ENCODE results near the gene SCLT1.

SCLT1 gene

GRCh38 chr4:128850252-128850651 is 243.1 kb downstream of the SCLT1 start:
- no peak for DNase-seq
- H3K14ac ChIP-seq (ENCODE audit: low read length in 2 of 2): no peak overlapping the region
- H4K8ac ChIP-seq (ENCODE audit: low read length): no peak overlapping the region

DNA sequence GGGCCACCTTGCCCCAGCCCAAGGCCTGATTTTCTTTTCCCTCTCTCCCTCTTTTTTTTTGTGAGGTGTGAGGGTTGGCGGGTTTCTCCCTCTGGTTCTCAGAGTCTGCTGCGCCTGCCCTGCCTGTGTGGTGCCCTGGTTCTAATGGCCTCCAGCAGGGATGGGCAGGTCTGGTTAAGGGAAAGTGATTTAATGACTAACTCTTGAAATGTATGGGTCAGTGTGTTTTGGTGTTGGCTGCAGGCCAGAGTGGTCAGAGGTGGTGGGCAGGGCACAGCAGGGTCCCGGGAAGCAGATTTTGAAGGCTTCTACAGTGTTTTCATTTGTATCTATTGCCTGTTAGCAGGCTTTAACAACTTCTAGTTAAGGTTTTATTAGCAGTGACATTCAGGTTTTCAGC is 244.9 kb downstream of the SCLT1 start:
- WGBS: 97% methylated on average over 3 of the region's 3 CpGs
- H2BK15ac ChIP-seq (ENCODE audit: low read depth, poor library complexity, severe bottlenecking): no peak overlapping the region
- H3K4me2 ChIP-seq (ENCODE audit: low read length, poor library complexity, severe bottlenecking): no peak overlapping the region
- H3K4ac ChIP-seq (ENCODE audit: low read depth in 1 of 2, low read length in 2 of 2): no peak overlapping the region
- H3K9me3 ChIP-seq (ENCODE audit: control insufficient read depth, low read length): no peaks in the 10 kb centered on the region
- no peak overlapping the region for H2AK5ac ChIP-seq (ENCODE audit: low read length, severe bottlenecking)
- H4K8ac ChIP-seq (ENCODE audit: low read length): no peak overlapping the region
- H3K18ac ChIP-seq (ENCODE audit: low read depth in 1 of 2, low read length in 2 of 2): no peak overlapping the region
- no peak overlapping the region for H2BK5ac ChIP-seq (ENCODE audit: low read depth, low read length, poor library complexity, severe bottlenecking)
- no peak overlapping the region for H3K14ac ChIP-seq (ENCODE audit: low read length in 2 of 2)
- H2BK120ac ChIP-seq (ENCODE audit: low read depth, low read length): no peak overlapping the region
- H4K91ac ChIP-seq (ENCODE audit: low read length): no peak overlapping the region
- no peak overlapping the region for H3K23ac ChIP-seq (ENCODE audit: low read length in 2 of 2)
- no peak overlapping the region for H2BK12ac ChIP-seq (ENCODE audit: low read length in 2 of 2)
- DNase-seq: no peak
- H2AFZ ChIP-seq (ENCODE audit: low read depth, low read length): no peak overlapping the region
- peaks cover 40% of the 10 kb centered on the region for H3K4me1 ChIP-seq (ENCODE audit: control insufficient read depth, insufficient read depth, low read depth, low read length)
- no peaks in the 10 kb centered on the region for H3K27me3 ChIP-seq (ENCODE audit: control insufficient read depth in 1 of 2, insufficient read depth in 1 of 2, low read length in 2 of 2)
- H3K36me3 ChIP-seq (ENCODE audit: control insufficient read depth in 1 of 2, insufficient read depth in 2 of 2, low read depth in 1 of 2, low read length in 2 of 2): peaks cover 65 to 96% of the 10 kb centered on the region in 2 experiments
- H3K9ac ChIP-seq (ENCODE audit: low read length): no peak overlapping the region
- H3K4me3 ChIP-seq (ENCODE audit: insufficient read depth in 1 of 2, low read depth in 1 of 2, low read length in 2 of 2): no peak overlapping the region
- H3K79me1 ChIP-seq (replicated peaks; ENCODE audit: low read length, poor library complexity, severe bottlenecking): peaks cover 26% of the 10 kb centered on the region
- H3K27ac ChIP-seq (ENCODE audit: low read length, poor library complexity, severe bottlenecking): peak overlapping the region; percentile 46

More at GRCh38 chr4:128850252-128850651, 243.1 kb downstream of the SCLT1 start:
- no peak overlapping the region for H2AFZ ChIP-seq (ENCODE audit: low read depth, low read length)
- H2BK5ac ChIP-seq (ENCODE audit: low read depth, low read length, poor library complexity, severe bottlenecking): no peak overlapping the region
- H3K27ac ChIP-seq (ENCODE audit: low read length, poor library complexity, severe bottlenecking): no peak overlapping the region
- no peak overlapping the region for H2BK15ac ChIP-seq (ENCODE audit: low read depth, poor library complexity, severe bottlenecking)
- 97% methylated on average over 2 of the region's 4 CpGs for WGBS
- no peak overlapping the region for H3K4ac ChIP-seq (ENCODE audit: low read depth in 1 of 2, low read length in 2 of 2)
- peaks cover 66 to 96% of the 10 kb centered on the region in 2 experiments for H3K36me3 ChIP-seq (ENCODE audit: control insufficient read depth in 1 of 2, insufficient read depth in 2 of 2, low read depth in 1 of 2, low read length in 2 of 2)
- H2BK120ac ChIP-seq (ENCODE audit: low read depth, low read length): no peak overlapping the region
- peaks cover 40% of the 10 kb centered on the region for H3K4me1 ChIP-seq (ENCODE audit: control insufficient read depth, insufficient read depth, low read depth, low read length)
- no peak overlapping the region for H3K4me3 ChIP-seq (ENCODE audit: insufficient read depth in 1 of 2, low read depth in 1 of 2, low read length in 2 of 2)
- no peaks in the 10 kb centered on the region for H3K27me3 ChIP-seq (ENCODE audit: control insufficient read depth in 1 of 2, insufficient read depth in 1 of 2, low read length in 2 of 2)
- H3K18ac ChIP-seq (ENCODE audit: low read depth in 1 of 2, low read length in 2 of 2): no peak overlapping the region
- H2AK5ac ChIP-seq (ENCODE audit: low read length, severe bottlenecking): no peak overlapping the region
- no peaks in the 10 kb centered on the region for H3K9me3 ChIP-seq (ENCODE audit: control insufficient read depth, low read length)
- no peak overlapping the region for H2BK12ac ChIP-seq (ENCODE audit: low read length in 2 of 2)
- no peak overlapping the region for H3K4me2 ChIP-seq (ENCODE audit: low read length, poor library complexity, severe bottlenecking)
- no peak overlapping the region for H3K23ac ChIP-seq (ENCODE audit: low read length in 2 of 2)
- H4K91ac ChIP-seq (ENCODE audit: low read length): no peak overlapping the region
- no peak overlapping the region for H3K9ac ChIP-seq (ENCODE audit: low read length)
- H3K79me1 ChIP-seq (replicated peaks; ENCODE audit: low read length, poor library complexity, severe bottlenecking): peaks cover 25% of the 10 kb centered on the region

DNA sequence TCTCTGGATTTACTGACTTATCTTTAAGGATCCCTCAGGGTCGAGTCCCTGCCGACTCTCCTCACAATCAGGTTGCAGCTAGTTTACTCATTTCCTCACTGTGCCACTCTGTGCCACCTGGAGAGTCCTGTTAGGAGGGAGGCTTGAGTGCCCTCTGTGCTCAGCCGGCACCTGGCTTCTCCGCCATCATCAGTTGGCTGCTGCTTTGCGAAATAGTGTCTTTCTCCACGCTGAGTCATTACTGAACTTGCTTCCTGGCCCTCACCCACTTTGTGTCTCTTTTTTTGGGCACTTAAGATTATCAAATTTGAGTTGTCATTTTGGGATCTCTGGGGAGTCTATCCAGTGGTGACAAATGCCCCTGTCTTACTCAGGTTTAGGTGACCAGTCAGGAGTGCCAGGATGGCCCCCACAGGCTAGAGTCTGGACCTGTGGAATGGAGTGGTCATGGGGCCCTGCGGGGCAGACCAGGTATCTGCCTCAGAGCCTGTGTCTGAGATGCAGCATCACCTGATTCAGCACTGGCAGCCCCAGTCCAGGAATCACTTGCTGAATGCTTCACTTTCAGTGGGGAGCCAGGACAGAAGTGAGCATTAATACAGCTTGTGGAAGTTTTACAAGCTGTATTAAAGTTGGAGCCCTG is 246.1 kb downstream of the SCLT1 start:
- Histone ChIP-seq H2BK12ac (ENCODE audit: low read length in 2 of 2) (no peak overlapping the region), H3K9ac (ENCODE audit: low read length) (no peak overlapping the region), H3K27me3 (ENCODE audit: control insufficient read depth in 1 of 2, insufficient read depth in 1 of 2, low read length in 2 of 2) (no peaks in the 10 kb centered on the region), H2BK15ac (ENCODE audit: low read depth, poor library complexity, severe bottlenecking) (peak overlapping the region; percentile 63), H4K91ac (ENCODE audit: low read length) (no peak overlapping the region), H3K36me3 (ENCODE audit: control insufficient read depth in 1 of 2, insufficient read depth in 2 of 2, low read depth in 1 of 2, low read length in 2 of 2) (peaks cover 66 to 95% of the 10 kb centered on the region in 2 experiments), H3K4me3 (ENCODE audit: insufficient read depth in 1 of 2, low read depth in 1 of 2, low read length in 2 of 2) (no peak overlapping the region), H3K4ac (ENCODE audit: low read depth in 1 of 2, low read length in 2 of 2) (no peak overlapping the region), H3K79me1 (replicated peaks; ENCODE audit: low read length, poor library complexity, severe bottlenecking) (peaks cover 26% of the 10 kb centered on the region), H2BK120ac (ENCODE audit: low read depth, low read length) (no peak overlapping the region), H3K4me1 (ENCODE audit: control insufficient read depth, insufficient read depth, low read depth, low read length) (peaks cover 40% of the 10 kb centered on the region), H3K9me3 (ENCODE audit: control insufficient read depth, low read length) (no peaks in the 10 kb centered on the region), H2BK5ac (ENCODE audit: low read depth, low read length, poor library complexity, severe bottlenecking) (no peak overlapping the region), H3K18ac (ENCODE audit: low read depth in 1 of 2, low read length in 2 of 2) (peak overlapping the region in 1 of 2 experiments; percentile 19), H3K23ac (ENCODE audit: low read length in 2 of 2) (no peak overlapping the region), H2AK5ac (ENCODE audit: low read length, severe bottlenecking) (peak overlapping the region; percentile 76), H4K8ac (ENCODE audit: low read length) (no peak overlapping the region), H3K14ac (ENCODE audit: low read length in 2 of 2) (no peak overlapping the region), H2AFZ (ENCODE audit: low read depth, low read length) (no peak overlapping the region), H3K27ac (ENCODE audit: low read length, poor library complexity, severe bottlenecking) (peak overlapping the region; percentile 42), H3K4me2 (ENCODE audit: low read length, poor library complexity, severe bottlenecking) (no peak overlapping the region)
- DNase-seq: no peak
- 90% methylated on average over 6 of the region's 7 CpGs for WGBS

- Histone ChIP-seq H2AK5ac (ENCODE audit: low read length, severe bottlenecking) (no peak overlapping the region), H3K23ac (ENCODE audit: low read length in 2 of 2) (no peak overlapping the region), H2BK5ac (ENCODE audit: low read depth, low read length, poor library complexity, severe bottlenecking) (no peak overlapping the region), H3K36me3 (ENCODE audit: control insufficient read depth in 1 of 2, insufficient read depth in 2 of 2, low read depth in 1 of 2, low read length in 2 of 2) (peaks cover 62 to 91% of the 10 kb centered on the region in 2 experiments), H3K79me1 (replicated peaks; ENCODE audit: low read length, poor library complexity, severe bottlenecking) (peaks cover 21% of the 10 kb centered on the region), H3K4me3 (ENCODE audit: insufficient read depth in 1 of 2, low read depth in 1 of 2, low read length in 2 of 2) (no peak overlapping the region), H2BK120ac (ENCODE audit: low read depth, low read length) (no peak overlapping the region), H3K4me1 (ENCODE audit: control insufficient read depth, insufficient read depth, low read depth, low read length) (peaks cover 40% of the 10 kb centered on the region), H4K8ac (ENCODE audit: low read length) (no peak overlapping the region), H3K18ac (ENCODE audit: low read depth in 1 of 2, low read length in 2 of 2) (no peak overlapping the region), H3K4me2 (ENCODE audit: low read length, poor library complexity, severe bottlenecking) (peak overlapping the region; percentile 10), H3K27me3 (ENCODE audit: control insufficient read depth in 1 of 2, insufficient read depth in 1 of 2, low read length in 2 of 2) (no peaks in the 10 kb centered on the region), H3K9ac (ENCODE audit: low read length) (no peak overlapping the region), H3K4ac (ENCODE audit: low read depth in 1 of 2, low read length in 2 of 2) (no peak overlapping the region), H3K14ac (ENCODE audit: low read length in 2 of 2) (no peak overlapping the region), H2BK15ac (ENCODE audit: low read depth, poor library complexity, severe bottlenecking) (no peak overlapping the region), H3K27ac (ENCODE audit: low read length, poor library complexity, severe bottlenecking) (no peak overlapping the region), H2BK12ac (ENCODE audit: low read length in 2 of 2) (no peak overlapping the region), H2AFZ (ENCODE audit: low read depth, low read length) (no peak overlapping the region), H4K91ac (ENCODE audit: low read length) (no peak overlapping the region), H3K9me3 (ENCODE audit: control insufficient read depth, low read length) (no peaks in the 10 kb centered on the region)
- 96% methylated on average over 4 of the region's 4 CpGs for WGBS
- DNase-seq: no peak
These were observed 247.3 kb downstream of the SCLT1 start for GRCh38 chr4:128846063-128846462.
